IPS DF 19.7 (cell line): ENCODE results near the gene TOP1.

ENCODE experiments used
- DNase-seq: peaks from one replicate; pipeline ENCODE4 v3.0.0-alpha.2; 2013; ENCODE audit warnings: low read depth, low spot score

Gene TOP1

DNA sequence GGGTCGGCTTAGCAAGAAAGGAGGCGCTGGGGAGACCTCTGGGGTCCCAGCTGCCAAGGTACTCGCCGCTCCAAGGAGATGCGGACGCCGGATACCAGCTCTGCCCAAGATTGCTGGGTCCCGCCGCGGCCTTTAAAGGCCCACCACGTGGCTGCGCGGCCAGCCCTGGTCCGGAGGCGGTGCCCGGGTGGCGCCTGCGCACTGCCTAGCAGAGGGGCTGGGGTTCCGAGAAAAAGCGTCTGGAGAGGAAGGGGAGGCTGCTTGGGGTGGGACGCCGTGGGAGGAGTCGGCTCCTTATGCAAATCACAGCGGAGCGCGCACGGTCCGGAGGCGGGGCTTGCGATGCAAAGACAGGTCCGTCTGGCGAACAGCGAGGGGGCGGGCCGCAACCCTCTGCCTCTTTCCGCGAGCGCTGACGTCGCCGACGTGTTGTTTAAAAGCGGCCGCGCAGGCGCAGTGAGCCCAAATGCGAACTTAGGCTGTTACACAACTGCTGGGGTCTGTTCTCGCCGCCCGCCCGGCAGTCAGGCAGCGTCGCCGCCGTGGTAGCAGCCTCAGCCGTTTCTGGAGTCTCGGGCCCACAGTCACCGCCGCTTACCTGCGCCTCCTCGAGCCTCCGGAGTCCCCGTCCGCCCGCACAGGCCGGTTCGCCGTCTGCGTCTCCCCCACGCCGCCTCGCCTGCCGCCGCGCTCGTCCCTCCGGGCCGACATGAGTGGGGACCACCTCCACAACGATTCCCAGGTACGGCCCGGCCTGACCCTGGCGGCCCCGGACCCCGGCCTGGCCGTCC is at the start of gene TOP1:
TSS of gene TOP1 (plus strand) at position 464 of the 791 bp plus-strand sequence. CDS start at position 710, 246 bp downstream.
- DNase-seq: peak; percentile 96

DNA sequence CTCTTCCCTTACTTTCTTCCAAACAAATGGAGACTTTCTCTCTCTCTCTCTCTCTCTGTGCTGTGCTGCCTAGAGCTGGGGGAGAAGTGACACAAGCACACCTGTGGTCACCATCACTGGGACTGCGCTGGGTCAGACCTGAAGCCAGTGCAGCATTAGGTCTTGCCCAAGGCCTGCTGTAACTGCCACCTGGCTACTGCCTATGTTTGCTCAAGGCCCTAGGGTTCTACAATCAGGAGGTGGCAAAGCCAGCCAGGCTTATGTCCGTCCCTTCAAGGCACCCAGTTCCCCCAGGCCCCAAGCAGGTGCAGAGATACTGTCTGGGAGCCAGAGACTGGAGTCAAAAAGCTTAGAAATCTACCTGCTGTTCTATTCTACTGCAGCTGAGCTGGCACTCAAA is 49.4 kb upstream of the TOP1 start:
- no peak for DNase-seq

DNA sequence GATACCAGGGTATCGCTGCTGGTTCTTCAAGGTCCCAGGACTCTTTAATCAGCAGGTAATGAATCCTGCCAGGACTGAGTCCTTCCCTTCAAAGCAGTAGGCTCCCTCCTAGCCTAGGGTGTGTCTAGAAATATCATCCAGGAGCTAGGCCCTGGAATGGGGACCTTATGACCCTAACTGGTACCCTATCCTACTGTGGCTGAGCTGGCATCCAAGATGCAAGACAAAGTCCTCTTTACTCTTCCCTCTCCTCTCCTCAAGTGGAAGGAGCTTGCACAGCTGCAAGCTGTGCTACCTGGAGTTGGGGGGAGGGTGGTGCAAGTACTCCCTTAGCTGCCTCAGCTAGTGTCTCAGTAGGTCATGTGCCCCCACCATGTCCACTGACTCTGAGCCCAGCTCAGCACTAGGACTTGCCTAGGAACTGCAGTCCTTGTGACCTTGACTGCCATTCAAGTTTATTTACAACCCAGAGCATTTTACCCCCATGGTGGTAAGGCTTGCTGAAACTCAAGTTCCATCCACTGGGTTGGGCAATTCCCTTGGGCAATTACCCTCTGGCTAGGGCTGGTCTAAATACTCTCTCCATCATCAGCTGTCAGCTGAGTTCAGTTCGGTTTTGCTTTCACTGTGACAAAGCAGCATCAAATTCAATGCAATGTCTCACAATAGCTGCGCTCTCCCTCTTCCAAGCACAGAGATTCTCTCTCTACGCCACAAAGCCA is 48.4 kb upstream of the TOP1 start:
- DNase-seq: no peak

DNA sequence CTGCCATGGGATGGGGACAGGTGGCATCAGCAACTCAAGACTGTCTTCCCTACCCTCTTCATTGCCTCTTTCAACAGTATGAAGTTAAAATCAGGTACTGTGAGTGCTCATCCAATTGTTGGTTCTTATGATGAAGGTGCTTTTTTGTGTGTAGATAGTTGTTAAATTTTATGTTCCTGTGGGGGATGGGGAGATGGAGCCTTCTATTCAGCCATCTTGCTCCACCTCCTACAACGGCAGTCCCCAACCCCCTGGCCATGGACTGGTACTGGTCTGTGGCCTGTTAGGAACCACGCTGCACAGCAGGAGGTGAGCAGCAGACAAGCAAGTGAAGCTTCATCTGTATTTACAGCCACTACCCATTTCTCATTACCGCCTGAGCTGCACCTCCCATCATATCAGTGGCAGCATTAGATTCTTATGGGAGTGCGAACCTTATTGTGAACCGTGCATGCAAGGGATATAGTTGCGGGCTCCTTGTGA is 47.8 kb upstream of the TOP1 start:
- DNase-seq: no peak

DNA sequence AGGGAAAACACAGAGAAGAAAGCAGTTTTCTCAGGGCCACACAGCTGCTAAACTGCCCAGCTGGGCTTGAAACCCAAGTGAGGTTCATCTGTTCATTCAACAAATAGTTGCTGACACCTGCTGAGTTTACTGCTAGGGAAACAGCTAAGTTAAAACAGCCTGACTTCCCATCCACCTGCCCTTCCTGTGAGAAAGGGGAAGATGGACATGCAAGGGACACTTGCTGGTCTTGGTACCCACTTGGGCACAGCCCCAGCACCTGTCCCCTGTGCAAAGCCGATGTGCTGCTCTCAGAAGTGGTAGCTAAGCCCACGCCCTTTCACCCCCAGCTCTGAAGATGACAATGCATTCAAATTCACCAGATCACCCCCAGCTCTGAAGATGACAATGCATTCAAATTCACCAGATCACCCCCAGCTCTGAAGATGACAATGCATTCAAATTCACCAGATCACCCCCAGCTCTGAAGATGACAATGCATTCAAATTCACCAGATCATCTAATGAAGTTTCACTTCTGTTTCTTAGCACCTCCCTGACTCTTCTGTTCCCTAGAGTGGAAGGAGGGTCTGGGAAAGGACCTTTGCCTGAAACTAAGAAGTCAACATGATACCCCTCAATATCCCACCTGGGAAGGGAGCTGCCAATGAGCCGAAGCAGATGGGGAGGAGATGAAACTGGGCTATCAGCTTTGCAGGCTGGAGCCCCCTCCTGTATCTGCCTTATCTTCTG is 46.0 kb upstream of the TOP1 start:
- no peak for DNase-seq

DNA sequence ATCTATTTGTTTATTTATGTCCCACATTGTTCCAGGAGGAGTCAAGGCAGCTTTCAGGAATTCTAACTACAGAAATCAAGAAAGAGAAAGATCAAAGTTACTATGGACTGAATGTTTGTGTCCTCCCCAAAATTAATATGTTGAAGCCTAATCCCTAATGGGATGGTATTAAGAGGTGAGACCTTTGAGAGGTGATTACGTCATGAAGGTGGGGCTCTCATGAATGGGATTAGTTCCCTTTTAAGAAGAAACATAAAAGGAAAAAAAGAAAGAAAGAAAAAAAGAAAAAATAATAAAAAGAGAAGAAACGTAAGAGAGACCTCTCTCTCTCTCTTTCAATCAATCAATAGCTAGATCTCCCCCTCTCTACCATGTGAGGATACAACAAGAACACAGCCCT is 44.7 kb upstream of the TOP1 start:
- no peak for DNase-seq

DNA sequence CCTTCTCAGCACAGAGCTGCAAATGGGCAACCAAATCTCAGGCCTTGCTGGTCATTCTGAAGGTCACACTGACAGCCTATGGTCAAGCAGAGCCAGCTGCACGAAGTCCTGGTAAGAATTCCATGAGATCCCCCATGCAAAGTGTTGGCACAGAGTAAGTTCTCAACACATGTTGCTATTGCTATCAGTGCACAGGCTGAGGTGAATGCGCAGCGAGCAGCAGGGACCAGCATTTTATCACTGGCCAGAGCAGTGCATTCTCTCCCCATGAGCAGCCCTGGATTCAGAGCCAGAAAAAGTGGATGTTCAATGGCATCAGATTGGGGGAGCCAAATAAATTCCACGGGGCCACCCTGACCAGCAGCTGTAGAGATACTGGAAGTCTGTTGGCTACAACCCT is 44.1 kb upstream of the TOP1 start:
- no peak for DNase-seq

DNA sequence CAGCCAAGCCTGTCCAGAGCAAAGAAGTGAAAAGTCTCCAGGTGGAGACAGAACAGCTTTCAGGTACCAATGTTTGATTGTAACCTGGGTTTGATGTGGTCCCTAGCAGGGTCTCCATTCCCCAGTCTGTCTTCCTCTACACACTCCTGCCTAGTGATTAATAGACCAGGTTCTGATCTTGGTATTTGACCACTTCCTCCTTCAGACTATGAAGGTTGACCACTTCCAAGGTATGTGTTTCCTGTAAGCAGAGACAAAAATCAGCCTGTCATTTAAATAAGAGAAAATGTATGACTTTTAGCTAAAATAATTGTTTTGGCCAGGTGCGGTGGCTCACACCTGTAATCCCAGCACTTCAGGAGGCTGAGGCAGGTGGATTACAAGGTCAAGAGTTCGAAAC is 41.8 kb upstream of the TOP1 start:
- no peak for DNase-seq

DNA sequence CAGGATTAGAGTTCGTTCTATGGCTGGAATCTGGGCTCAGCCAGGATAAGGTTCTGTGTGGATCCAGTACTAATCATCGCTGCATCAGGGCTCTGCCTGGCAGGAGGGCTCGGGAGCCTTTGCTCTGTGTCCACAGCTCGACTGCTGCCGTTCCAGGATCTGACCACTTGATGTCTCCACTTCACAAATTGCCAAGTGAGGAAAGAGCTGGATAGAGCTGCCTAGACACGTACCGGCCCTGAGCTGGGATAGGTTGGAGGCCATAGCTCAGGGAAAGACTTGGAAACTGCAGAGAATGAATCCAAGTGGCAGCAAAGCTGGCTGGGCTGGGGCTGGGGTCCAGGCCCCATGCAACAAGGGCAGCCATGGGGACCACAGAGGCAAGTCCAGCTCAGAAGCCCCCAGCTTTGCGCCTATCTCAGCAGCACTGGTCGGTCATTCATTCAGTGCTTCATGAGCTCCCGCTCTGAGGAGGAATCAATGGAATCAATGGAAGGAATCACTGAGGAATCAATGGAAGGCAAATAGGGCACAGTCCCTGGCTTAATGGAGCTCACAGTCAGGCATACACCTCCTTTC is 38.0 kb upstream of the TOP1 start:
- DNase-seq: peak; percentile 83

DNA sequence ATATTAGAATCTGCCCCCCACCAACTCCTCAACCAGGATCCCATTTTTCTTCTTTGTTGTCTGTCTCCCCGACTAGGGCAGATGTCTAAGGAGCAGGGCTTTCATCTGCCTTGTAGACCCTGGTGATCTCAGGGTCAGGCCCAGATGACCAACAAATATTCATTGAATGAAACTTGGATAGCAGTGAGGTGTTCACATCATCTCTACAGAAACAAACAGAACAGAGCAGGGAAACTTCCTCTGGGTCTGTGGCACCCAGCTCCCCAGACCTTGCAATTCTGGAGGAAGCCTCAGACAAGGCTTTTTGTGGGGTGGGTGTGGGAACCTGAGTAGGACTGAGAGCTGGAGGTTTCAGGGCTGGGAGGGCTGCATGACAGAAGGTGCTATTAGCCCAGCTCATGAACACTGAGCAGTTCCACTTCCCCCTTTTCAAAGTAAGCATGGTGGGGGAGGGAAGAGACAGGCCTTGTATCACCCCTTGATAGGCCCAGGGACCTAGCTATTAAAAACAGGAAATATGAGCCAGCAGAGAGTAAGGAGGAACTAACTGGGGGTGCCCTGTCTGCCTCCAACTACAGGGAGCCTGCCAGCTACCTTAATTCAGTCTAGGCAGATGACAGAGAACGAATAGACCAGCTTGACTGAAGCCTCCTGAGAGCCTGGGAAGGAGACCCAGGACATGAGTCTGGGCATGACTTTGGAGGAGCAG is 37.3 kb upstream of the TOP1 start:
- no peak for DNase-seq

DNA sequence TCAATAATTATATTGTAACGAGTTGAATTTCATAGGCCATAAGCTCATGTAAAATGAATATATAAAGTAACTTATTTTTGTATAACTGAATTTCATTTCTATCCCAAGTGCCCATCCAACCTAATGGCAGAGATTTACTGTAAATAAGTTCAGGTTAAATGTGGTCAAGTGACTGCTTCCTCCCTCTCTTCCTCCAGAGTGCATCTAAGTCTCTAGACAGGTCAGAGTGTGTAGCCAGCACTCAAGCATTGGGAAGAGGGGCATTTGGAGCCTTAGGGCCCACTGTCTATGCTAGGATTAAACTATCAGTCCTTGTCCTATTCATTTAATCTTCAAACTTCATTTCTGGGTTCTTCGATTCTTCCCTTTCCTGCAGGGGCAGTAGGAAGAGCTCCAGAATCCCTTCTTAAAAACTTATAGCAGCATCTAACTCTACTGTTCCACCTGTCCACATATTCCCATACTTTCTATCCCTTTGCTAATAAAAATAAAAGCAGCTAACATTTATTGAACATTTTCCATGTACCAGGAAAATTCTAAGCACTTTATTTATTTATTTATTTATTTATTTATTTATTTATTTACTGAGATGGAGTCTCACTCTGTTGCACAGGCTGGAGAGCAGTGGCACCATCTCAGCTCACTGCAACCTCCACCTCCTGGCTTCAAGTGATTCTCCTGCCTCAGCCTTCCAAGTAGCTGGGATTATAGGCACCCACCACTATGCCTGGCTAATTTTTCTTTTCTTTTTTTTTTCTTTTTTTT is 36.1 kb upstream of the TOP1 start:
- DNase-seq: no peak

DNA sequence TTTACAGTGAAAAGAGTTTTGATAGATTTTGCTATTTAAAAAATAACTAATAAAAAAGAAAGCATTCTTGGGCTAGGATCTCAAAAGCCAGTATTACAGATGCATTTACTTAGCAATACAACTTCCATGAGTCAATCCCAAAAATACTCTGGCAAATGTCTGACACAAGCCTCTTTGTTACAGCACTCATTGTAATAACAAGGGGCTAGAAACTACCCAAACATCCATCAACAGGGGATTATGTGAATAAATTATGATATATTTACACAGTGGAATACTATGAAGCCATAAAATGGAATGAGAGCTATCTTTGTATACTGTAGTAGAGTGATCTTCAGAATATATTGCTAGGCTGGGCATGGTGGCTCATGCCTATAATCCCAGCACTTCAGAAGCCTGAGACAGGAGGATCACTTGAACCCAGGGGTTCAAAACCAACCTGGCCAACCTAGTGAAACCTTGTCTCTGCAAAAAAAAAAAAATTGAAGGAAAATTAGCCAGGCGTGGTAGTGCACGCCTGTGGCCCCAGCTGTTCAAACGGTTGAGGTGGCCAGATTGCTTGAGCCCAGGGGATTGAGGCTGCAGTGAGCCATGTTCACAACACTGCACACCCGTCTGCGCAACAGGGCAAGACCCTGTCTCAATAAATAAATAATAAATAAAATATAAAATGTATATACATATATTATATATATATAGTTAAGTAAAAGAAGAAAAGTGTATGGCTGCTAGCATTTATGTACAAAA is 34.7 kb upstream of the TOP1 start:
- DNase-seq: no peak

DNA sequence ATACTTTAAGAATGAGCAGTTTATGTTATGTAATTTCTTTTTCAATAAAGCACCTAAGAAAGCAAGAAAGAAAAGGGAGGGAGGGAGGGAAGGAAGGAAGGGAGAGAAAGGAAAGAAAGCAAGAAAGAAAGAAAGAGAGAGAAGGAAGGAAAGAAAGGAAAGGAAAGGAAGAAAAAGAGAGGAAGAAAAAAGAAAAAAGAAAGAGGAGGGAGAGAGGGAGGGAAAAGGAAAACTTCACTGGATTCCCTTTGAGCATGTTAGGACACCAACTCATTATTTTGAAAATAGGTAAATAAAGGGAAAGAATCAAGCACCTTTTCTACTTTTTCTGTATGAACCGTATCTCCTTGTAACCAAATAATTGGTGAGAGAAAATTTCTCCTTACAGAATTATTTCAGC is 32.3 kb upstream of the TOP1 start:
- no peak for DNase-seq

DNA sequence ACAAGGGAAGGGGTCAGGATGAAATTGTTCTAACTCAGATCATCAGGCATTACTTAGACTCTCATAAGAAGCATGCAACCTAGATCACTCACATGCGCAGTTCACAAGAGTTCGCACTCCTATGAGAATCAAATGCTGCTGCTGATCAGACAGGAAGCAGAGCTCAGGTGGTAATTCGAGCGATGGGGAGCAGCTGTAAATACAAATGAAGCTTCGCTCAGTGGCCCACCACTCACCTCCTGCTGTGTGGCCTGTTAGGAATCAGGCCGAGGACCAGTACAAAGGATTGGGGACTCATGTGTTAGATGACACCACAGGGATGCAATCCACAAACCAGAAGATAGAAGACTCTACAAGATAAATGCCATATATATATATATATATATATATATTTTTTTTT is 31.5 kb upstream of the TOP1 start:
- peak; percentile 68 for DNase-seq

DNA sequence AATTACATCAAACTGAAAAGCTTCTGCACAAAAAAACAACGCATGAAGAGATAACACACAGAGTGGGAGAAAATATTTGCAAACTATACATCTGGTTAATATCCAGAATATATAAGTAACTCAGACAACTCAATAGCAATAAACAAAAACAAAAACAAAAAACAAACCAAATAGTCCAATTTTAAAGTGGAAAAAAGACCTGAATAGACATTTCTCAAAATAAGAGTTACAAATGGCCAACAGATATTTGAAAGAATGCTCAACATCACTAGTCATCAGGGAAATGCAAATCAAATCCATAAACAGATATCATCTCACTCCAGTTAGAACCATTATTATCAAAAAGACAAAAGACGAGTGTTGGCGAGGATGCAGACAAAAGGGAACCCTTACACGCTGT is 28.8 kb upstream of the TOP1 start:
- DNase-seq: no peak

DNA sequence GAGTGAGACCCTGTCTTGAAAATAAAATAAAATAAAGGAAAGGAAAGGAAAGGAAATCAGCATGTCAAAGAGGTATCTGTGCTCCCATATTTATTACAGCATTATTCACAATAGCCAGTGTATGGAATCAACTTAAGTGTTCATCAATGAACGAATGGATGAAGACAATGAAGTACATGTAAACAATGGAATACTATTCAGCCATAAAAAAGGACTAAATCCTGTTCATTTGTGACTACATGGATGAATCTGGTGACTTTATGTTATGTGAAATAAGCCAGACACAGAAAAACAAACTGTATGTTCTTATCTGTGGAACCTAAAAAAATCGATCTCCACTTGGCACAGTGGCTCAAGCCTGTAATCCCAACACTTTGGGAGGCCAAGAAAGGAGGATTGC is 28.0 kb upstream of the TOP1 start:
- no peak for DNase-seq

DNA sequence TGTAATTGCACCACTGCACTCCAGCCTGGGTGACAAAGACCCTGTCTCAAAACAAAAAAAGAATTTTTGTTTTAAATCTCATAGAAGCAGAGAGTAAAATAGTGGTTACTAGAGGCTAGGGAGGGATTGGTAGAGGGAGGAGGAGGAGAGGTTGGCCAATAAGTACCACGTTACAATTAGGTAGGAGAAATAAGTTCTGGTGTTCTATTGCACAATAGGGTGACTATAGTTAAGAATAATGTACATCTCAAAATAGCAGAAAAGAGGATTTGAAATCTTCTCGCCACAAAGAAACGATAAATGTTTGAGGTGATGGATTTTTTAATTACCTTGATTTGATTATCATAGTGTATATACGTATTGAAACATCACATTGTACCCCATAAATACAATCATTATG is 27.1 kb upstream of the TOP1 start:
- DNase-seq: no peak

DNA sequence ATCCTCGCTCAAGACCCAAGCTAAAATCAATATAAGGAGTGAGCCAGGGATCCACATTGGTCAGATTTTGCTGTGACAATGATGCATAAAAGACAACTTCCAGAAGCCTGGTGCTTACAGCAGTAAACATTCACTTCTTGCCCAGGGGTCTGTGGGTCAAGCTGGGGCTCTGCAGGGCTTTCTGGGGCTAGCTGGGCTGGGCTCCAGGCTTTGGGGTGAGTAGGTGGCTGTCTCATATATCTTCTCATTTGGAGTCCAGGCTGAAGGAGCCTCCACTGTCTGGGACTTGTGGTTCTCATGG is 25.8 kb upstream of the TOP1 start:
- no peak for DNase-seq

DNA sequence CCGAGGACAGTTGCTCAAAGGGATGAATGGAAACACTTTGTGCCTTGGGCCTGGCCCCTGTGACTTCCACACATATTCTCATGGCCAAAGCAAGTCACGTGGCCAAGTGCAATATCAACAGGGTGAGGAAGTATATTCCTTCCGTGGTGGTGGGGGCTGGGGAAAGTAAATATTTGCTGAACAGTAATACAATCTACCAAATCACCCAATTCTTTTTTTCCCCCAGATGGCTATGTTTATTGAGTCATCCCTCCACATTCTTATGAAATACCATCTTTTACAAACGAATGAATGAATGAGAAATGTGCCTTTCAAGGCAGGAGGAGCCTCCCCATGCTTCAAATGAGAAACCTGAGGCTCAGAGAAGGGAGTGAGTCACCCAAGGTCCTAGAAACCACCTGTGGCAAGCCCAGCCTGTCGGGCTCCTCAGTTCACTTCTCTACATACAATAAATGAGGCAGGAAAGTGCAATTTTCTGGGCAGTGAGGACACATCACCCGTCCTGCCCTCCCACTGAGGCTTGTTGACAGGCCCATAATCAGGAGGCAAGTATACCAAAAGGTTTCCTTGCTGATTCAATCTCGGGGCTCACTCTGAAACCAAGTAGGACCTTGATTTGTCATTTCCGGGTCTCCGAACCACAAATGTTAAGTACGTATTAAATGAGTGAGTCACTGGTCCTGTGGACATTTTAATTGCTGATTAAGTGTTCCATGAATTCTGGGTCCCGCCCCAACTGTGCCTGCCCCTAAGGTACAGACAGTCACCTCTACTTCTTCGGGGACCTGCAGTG is 25.3 kb upstream of the TOP1 start:
- DNase-seq: no peak
